Smooth muscle cell (in vitro differentiated cells): ENCODE results near the gene EIF5. TPM values are rescaled to one million over a fixed set of nuclear protein-coding genes. Genes with fewer than 3 reads are reported as not detected.

Experiments used
- DNase-seq: peaks from one replicate; lab custom pipeline; 2025; ENCODE audit not compliant: unreplicated experiment; lab: John Stamatoyannopoulos, UW
- H2AFZ ChIP-seq: fragments of 200-600 bp; sonication (generic); 2 replicates; pipeline ENCODE4 v1.6.0; 2016; ENCODE audit warnings: antibody characterized with exemption, low read depth, mild to moderate bottlenecking
- H3F3A ChIP-seq: fragments of 200-600 bp; sonication (generic); 2 replicates; pipeline ENCODE4 v1.6.0; 2017; ENCODE audit warnings: antibody characterized with exemption, low read depth
- H3K27ac ChIP-seq: fragments of 200-600 bp; sonication (generic); 2 replicates; pipeline ENCODE4 v1.5.1; 2016; ENCODE audit warnings: low read depth, mild to moderate bottlenecking
- H3K27me3 ChIP-seq: fragments of 200-600 bp; sonication (generic); 2 replicates; pipeline ENCODE4 v1.6.1; 2016; ENCODE audit warnings: low read depth, mild to moderate bottlenecking
- H3K36me3 ChIP-seq: fragments of 200-600 bp; sonication (generic); 2 replicates; pipeline ENCODE4 v1.5.1; 2016; ENCODE audit warnings: low read depth
- H3K4me1 ChIP-seq: fragments of 200-600 bp; sonication (generic); 2 replicates; pipeline ENCODE4 v1.5.1; 2016; ENCODE audit warnings: low read depth
- H3K4me2 ChIP-seq: fragments of 200-600 bp; sonication (generic); 2 replicates; pipeline ENCODE4 v1.6.0; 2016; ENCODE audit warnings: mild to moderate bottlenecking
- H3K4me3 ChIP-seq: fragments of 200-600 bp; sonication (generic); 2 replicates; pipeline ENCODE4 v1.5.1; 2016; ENCODE audit warnings: mild to moderate bottlenecking
- H3K79me2 ChIP-seq: fragments of 200-600 bp; sonication (generic); 2 replicates; pipeline ENCODE4 v1.6.0; 2016; ENCODE audit warnings: low read depth, mild to moderate bottlenecking
- H3K9ac ChIP-seq: fragments of 200-600 bp; sonication (generic); 2 replicates; pipeline ENCODE4 v1.6.0; 2016; ENCODE audit warnings: low read depth
- H3K9me3 ChIP-seq: fragments of 200-600 bp; sonication (generic); replicated peaks from 2 replicates; pipeline ENCODE4 v1.5.1; 2016; ENCODE audit warnings: low read depth
- H4K20me1 ChIP-seq: fragments of 200-600 bp; sonication (generic); 2 replicates; pipeline ENCODE4 v1.6.0; 2016; ENCODE audit warnings: low read depth
- WGBS: methylation state at CpG from one replicate; pipeline ENCODE4 v1.1.7; 2016; ENCODE audit warnings: low lambda C conversion rate; 5-methylcytosine and 5-hydroxymethylcytosine counted together
- polyA plus RNA-seq: library from polyadenylated mRNA; unstranded; fragments of >200 nt; fragmentation: Nextera tagmentation; extraction: Ambion mirVana; gene quantifications from 2 replicates; pipeline ENCODE4 v1.2.1, GENCODE V29; 2016
- total RNA-seq: library from RNA; depleted of rRNA; stranded (reverse); fragments of >200 nt; gene quantifications from 2 replicates; pipeline ENCODE4 v1.2.3, GENCODE V29; 2014
- TF ChIP-seq, protein P1 (sequence below): fragments of 200-600 bp; sonication (generic); IDR thresholded peaks from 2 replicates; pipeline ENCODE4 v1.5.1; 2017; ENCODE audit warnings: borderline replicate concordance, mild to moderate bottlenecking, antibody characterized with exemption; ENCODE audit not compliant: insufficient read depth, poor library complexity, severe bottlenecking

The EIF5 gene
- total and polyA plus RNA-seq, 2 experiments from 2014 or later = 278 to 290 TPM

DNA sequence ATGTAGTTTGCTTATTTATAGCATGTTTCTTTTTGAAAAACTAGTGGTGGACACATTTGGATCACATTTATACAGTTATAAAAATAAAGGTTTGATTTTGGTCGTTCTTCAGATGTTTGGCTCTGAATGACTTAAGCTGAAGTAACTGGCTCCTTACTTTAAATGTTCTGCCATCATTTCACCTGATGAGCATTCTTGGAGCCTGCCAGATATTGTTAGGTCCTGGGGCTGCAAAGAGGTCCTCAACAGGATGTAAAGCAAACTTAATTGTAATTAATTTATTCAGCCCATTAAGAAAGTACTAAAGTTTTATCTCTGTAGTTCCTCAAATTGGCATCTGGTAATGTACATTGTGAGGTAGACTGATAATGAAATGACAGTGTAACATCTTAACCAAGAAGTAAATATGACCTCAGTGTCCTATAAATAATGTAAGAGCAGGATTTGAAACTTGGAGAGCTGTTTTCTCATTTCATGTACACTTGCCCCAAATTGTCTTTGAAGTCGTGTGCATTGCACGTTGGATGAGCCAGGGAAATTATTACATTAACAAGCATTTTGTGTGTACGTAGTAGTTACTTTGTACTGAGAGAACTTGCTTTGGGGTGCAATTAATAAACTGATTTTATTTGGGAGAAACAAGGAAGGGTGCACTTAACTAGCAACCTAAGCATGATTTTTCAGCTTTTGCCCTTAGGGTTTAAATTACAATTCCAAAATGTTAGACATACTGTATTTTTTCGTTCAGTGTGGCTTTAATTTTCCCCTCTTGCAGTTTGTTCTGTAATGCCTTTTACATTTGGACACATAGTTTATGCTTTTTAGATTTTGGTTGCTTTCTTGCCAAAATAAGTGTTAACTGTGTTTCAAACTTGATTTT, 7.5 kb downstream of the EIF5 start:
- H3K27ac ChIP-seq = peak overlapping the region; percentile 30

DNA sequence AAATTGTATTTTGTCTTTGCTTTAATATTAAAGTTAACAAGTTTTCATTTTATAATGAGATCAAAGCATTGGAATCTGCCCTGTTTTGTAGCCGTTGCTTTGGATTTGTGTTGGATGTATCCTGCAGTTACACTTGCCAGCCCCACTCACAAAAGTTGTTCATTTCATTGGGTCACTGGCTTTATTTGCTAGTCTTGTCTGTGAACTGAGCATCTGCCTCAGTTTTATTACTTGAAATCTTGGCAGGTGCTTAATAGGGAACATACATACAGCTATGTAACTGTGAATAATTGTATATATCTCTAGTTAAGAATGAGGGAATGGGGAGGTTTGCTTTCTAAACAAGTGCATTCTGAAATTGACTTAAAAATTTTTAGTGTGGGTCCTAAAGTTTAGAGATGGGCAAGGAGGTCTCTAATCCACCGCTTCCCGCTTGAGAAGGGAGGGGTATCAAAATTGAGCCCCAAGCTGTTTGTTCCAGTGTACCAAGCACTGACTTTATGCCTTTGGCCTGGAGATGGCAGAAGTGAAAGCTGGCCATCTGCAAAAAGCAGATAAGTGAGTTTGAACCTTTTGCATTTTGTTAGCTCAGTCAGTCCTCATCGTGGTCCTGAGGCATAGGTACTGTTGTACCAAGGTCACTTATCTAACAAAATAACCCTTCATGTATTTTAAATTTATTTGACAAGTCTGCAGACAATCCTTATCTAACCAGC, 9.3 kb downstream of the EIF5 start:
- peaks cover 69% of the 10 kb centered on the region for H3F3A ChIP-seq
- H3K9ac ChIP-seq = no peak overlapping the region
- H3K4me3 ChIP-seq = no peak overlapping the region
- no peak overlapping the region for H3K4me2 ChIP-seq
- no peaks in the 10 kb centered on the region for H3K9me3 ChIP-seq
- H2AFZ ChIP-seq = no peak overlapping the region
- TF ChIP-seq, protein P1, sequence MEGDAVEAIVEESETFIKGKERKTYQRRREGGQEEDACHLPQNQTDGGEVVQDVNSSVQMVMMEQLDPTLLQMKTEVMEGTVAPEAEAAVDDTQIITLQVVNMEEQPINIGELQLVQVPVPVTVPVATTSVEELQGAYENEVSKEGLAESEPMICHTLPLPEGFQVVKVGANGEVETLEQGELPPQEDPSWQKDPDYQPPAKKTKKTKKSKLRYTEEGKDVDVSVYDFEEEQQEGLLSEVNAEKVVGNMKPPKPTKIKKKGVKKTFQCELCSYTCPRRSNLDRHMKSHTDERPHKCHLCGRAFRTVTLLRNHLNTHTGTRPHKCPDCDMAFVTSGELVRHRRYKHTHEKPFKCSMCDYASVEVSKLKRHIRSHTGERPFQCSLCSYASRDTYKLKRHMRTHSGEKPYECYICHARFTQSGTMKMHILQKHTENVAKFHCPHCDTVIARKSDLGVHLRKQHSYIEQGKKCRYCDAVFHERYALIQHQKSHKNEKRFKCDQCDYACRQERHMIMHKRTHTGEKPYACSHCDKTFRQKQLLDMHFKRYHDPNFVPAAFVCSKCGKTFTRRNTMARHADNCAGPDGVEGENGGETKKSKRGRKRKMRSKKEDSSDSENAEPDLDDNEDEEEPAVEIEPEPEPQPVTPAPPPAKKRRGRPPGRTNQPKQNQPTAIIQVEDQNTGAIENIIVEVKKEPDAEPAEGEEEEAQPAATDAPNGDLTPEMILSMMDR = no peak
- H3K36me3 ChIP-seq = peaks cover 56% of the 10 kb centered on the region
- no peak overlapping the region for H3K27ac ChIP-seq
- 92% methylated on average over 4 of the region's 4 CpGs for WGBS
- peaks cover 9% of the 10 kb centered on the region for H3K79me2 ChIP-seq
- DNase-seq = no peak
- H3K4me1 ChIP-seq = no peaks in the 10 kb centered on the region
- H3K27me3 ChIP-seq = no peaks in the 10 kb centered on the region
- H4K20me1 ChIP-seq = peaks cover 73% of the 10 kb centered on the region

More for the DNA sequence above, 7.5 kb downstream of the EIF5 start:
- WGBS = 96% methylated on average over 5 of the region's 5 CpGs
- peaks cover 2% of the 10 kb centered on the region for H3K4me1 ChIP-seq
- TF ChIP-seq, protein P1 = no peak
- H3K9me3 ChIP-seq = no peaks in the 10 kb centered on the region
- H2AFZ ChIP-seq = no peak overlapping the region
- H3K36me3 ChIP-seq = peaks cover 73% of the 10 kb centered on the region
- peaks cover 91% of the 10 kb centered on the region for H4K20me1 ChIP-seq
- no peak overlapping the region for H3K4me3 ChIP-seq
- H3K9ac ChIP-seq = no peak overlapping the region
- H3K27me3 ChIP-seq = no peaks in the 10 kb centered on the region
- no peak overlapping the region for H3K4me2 ChIP-seq
- DNase-seq = no peak
- H3F3A ChIP-seq = peaks cover 88% of the 10 kb centered on the region
- H3K79me2 ChIP-seq = peaks cover 27% of the 10 kb centered on the region

GRCh38 chr14:103343905-103344797, 10.1 kb downstream of the EIF5 start:
- no peak overlapping the region for H2AFZ ChIP-seq
- peaks cover 48% of the 10 kb centered on the region for H3K36me3 ChIP-seq
- peaks cover 65% of the 10 kb centered on the region for H4K20me1 ChIP-seq
- no peaks in the 10 kb centered on the region for H3K9me3 ChIP-seq
- H3K27me3 ChIP-seq = no peaks in the 10 kb centered on the region
- H3K4me2 ChIP-seq = no peak overlapping the region
- peaks cover under 1% of the 10 kb centered on the region for H3K79me2 ChIP-seq
- DNase-seq = no peak
- H3K27ac ChIP-seq = no peak overlapping the region
- TF ChIP-seq, protein P1 = no peak
- H3K9ac ChIP-seq = no peak overlapping the region
- H3F3A ChIP-seq = peaks cover 64% of the 10 kb centered on the region
- H3K4me1 ChIP-seq = no peaks in the 10 kb centered on the region
- H3K4me3 ChIP-seq = no peak overlapping the region
- 96% methylated on average over 5 of the region's 5 CpGs for WGBS
